Stomach smooth muscle (tissue), 2 donors: ENCODE results near the gene CD2AP.
"Not testable (repeated sequence)": the region's sequence is repeated elsewhere in the genome, so short reads cannot be mapped to it uniquely, and the experiment has no call there.

ENCODE experiments used
- H3K27ac ChIP-seq: one replicate; pipeline ENCODE4 v1.7.0; 2013; ENCODE audit warnings: mild to moderate bottlenecking, low read length, inconsistent platforms
- H3K27me3 ChIP-seq, 2 donors: one replicate each; pipeline ENCODE4 v1.7.0; 2013; ENCODE audit warnings: low read length in 2 of 2; ENCODE audit not compliant: insufficient read depth in 2 of 2, control insufficient read depth in 1 of 2
- H3K36me3 ChIP-seq, 2 donors: one replicate each; pipeline ENCODE4 v1.7.0; 2013; ENCODE audit warnings: low read length in 2 of 2; ENCODE audit not compliant: control insufficient read depth in 2 of 2, insufficient read depth in 2 of 2
- H3K4me1 ChIP-seq: one replicate; pipeline ENCODE4 v1.7.0; 2013; ENCODE audit warnings: low read length; ENCODE audit not compliant: control insufficient read depth, insufficient read depth
- H3K4me3 ChIP-seq, 2 donors: one replicate each; pipeline ENCODE4 v1.7.0; 2013; ENCODE audit warnings: low read length in 2 of 2
- H3K9ac ChIP-seq, 2 donors: one replicate each; pipeline ENCODE4 v1.7.0; 2013; ENCODE audit warnings: low read length in 2 of 2, mild to moderate bottlenecking in 1 of 2
- H3K9me3 ChIP-seq, 2 donors: one replicate each; pipeline ENCODE4 v1.7.0; 2013; ENCODE audit warnings: low read length in 2 of 2; ENCODE audit not compliant: control insufficient read depth in 2 of 2
- donor health status: healthy.
- donor health status: Pancreatic carcinoma.

The CD2AP gene

GRCh38 chr6:47532981-47533585 is 55.5 kb downstream of the CD2AP start:
- Histone ChIP-seq H3K27me3 (no peaks in the 10 kb centered on the region), H3K36me3 (no peaks in the 10 kb centered on the region), H3K4me1 (no peaks in the 10 kb centered on the region), H3K9me3 (no peaks in the 10 kb centered on the region), H3K9ac (no peak overlapping the region), H3K4me3 (no peak overlapping the region), H3K27ac (no peak overlapping the region)

- Histone ChIP-seq H3K9me3 (no peaks in the 10 kb centered on the region), H3K27me3 (no peaks in the 10 kb centered on the region), H3K4me1 (no peaks in the 10 kb centered on the region), H3K27ac (no peak overlapping the region), H3K9ac (no peak overlapping the region), H3K36me3 (no peaks in the 10 kb centered on the region), H3K4me3 (no peak overlapping the region)
These were observed 56.5 kb downstream of the CD2AP start for GRCh38 chr6:47534063-47534462.

- no peaks in the 10 kb centered on the region for H3K4me1 ChIP-seq
- no peaks in the 10 kb centered on the region for H3K27me3 ChIP-seq
- H3K9me3 ChIP-seq = no peaks in the 10 kb centered on the region
- no peak overlapping the region for H3K9ac ChIP-seq
- no peak overlapping the region for H3K4me3 ChIP-seq
- H3K27ac ChIP-seq = no peak overlapping the region
- H3K36me3 ChIP-seq = no peaks in the 10 kb centered on the region
These were observed 58.0 kb downstream of the CD2AP start for GRCh38 chr6:47535316-47536225.

- Histone ChIP-seq H3K36me3 (no peaks in the 10 kb centered on the region), H3K9ac (no peak overlapping the region), H3K9me3 (no peaks in the 10 kb centered on the region), H3K4me1 (no peaks in the 10 kb centered on the region), H3K27ac (no peak overlapping the region), H3K27me3 (no peaks in the 10 kb centered on the region), H3K4me3 (no peak overlapping the region)
These were observed 59.3 kb downstream of the CD2AP start for GRCh38 chr6:47536816-47537401.

- no peak overlapping the region for H3K27ac ChIP-seq
- H3K36me3 ChIP-seq = peaks cover 7 to 8% of the 10 kb centered on the region in 2 donors
- H3K4me3 ChIP-seq = no peak overlapping the region
These were observed 67.6 kb downstream of the CD2AP start for GRCh38 chr6:47545223-47545622.

GRCh38 chr6:47551670-47552069 is 74.1 kb downstream of the CD2AP start:
- H3K36me3 ChIP-seq = no peaks in the 10 kb centered on the region
- no peaks in the 10 kb centered on the region for H3K4me1 ChIP-seq
- no peak overlapping the region for H3K27ac ChIP-seq
- H3K9ac ChIP-seq = no peak overlapping the region
- H3K4me3 ChIP-seq = no peak overlapping the region
- no peaks in the 10 kb centered on the region for H3K27me3 ChIP-seq
- no peaks in the 10 kb centered on the region for H3K9me3 ChIP-seq

More at GRCh38 chr6:47545223-47545622, 67.6 kb downstream of the CD2AP start:
- Histone ChIP-seq H3K9me3 (no peaks in the 10 kb centered on the region), H3K9ac (no peak overlapping the region), H3K4me1 (no peaks in the 10 kb centered on the region), H3K27me3 (no peaks in the 10 kb centered on the region)

- Histone ChIP-seq H3K9me3 (no peaks in the 10 kb centered on the region), H3K27me3 (no peaks in the 10 kb centered on the region)
These were observed 74.7 kb downstream of the CD2AP start for GRCh38 chr6:47552319-47552718.

GRCh38 chr6:47553243-47553642 is 75.7 kb downstream of the CD2AP start:
- H3K9ac ChIP-seq, H3K36me3 ChIP-seq, H3K4me3 ChIP-seq, H3K27ac ChIP-seq, H3K27me3 ChIP-seq, H3K4me1 ChIP-seq, H3K9me3 ChIP-seq: not testable (repeated sequence)

More at GRCh38 chr6:47552319-47552718, 74.7 kb downstream of the CD2AP start:
- Histone ChIP-seq H3K27ac (no peak overlapping the region), H3K9ac (no peak overlapping the region), H3K4me1 (no peaks in the 10 kb centered on the region), H3K36me3 (no peaks in the 10 kb centered on the region), H3K4me3 (no peak overlapping the region)

GRCh38 chr6:47556459-47556858 is 78.9 kb downstream of the CD2AP start:
- not testable (repeated sequence) for H3K9ac ChIP-seq, H3K36me3 ChIP-seq, H3K27me3 ChIP-seq, H3K9me3 ChIP-seq, H3K4me3 ChIP-seq, H3K4me1 ChIP-seq, H3K27ac ChIP-seq

GRCh38 chr6:47563162-47563561 is 85.6 kb downstream of the CD2AP start:
- Histone ChIP-seq H3K4me3 (no peak overlapping the region), H3K4me1 (no peaks in the 10 kb centered on the region), H3K9ac (no peak overlapping the region)

GRCh38 chr6:47566602-47567001 is 89.0 kb downstream of the CD2AP start:
- not testable (repeated sequence) for H3K9me3 ChIP-seq, H3K27me3 ChIP-seq, H3K4me3 ChIP-seq, H3K27ac ChIP-seq, H3K4me1 ChIP-seq, H3K9ac ChIP-seq, H3K36me3 ChIP-seq

More at GRCh38 chr6:47563162-47563561, 85.6 kb downstream of the CD2AP start:
- Histone ChIP-seq H3K27me3 (no peaks in the 10 kb centered on the region), H3K9me3 (no peaks in the 10 kb centered on the region), H3K36me3 (no peaks in the 10 kb centered on the region), H3K27ac (no peak overlapping the region)
